HEK293T (cell line): ENCODE results near the gene SLC2A6.

Source experiments
- BHLHE40 ChIP-seq: fragments of 450-650 bp; IDR thresholded peaks from 2 replicates; pipeline ENCODE4 v1.6.1; 2016; ENCODE audit warnings: mild to moderate bottlenecking, moderate library complexity, borderline replicate concordance
- TARDBP ChIP-seq: fragments of 450-650 bp; IDR thresholded peaks from 2 replicates; pipeline ENCODE4 v1.6.1; 2016

GRCh38 chr9:133443982-133444381 lies 34.9 kb downstream of the SLC2A6 start:
- no peak for TF ChIP-seq TARDBP
- TF ChIP-seq BHLHE40, result no peak
